Pericardium fibroblast (primary cell): Measurements from ENCODE around the gene GP2. TPM values are rescaled to one million over a fixed set of nuclear protein-coding genes. Genes with fewer than 3 reads are reported as not detected.

Source experiments
- total RNA-seq: library from RNA; depleted of rRNA; stranded (reverse); fragments of >200 nt; gene quantifications from 2 replicates; pipeline ENCODE4 v1.2.3, GENCODE V29; 2015

The GP2 gene
- total RNA-seq: not detected in 2 replicates

GRCh38 chr16:20327444-20328041 lies at the start of gene GP2:
Gene GP2 (minus strand): TSS chr16:20327513. CDS start chr16:20326431, 1,082 bp downstream.

GRCh38 chr16:20352615-20353014 lies 25.3 kb upstream of the GP2 start, which contains the start of gene UMOD:
Gene UMOD (minus strand): TSS chr16:20352715. CDS start chr16:20350737, 1,978 bp downstream.

Other genes with a start within 250 kb of the GP2 start
- gene UMOD, start 25.2 kb upstream of the GP2 start, total RNA-seq: not detected in 2 replicates
- gene PDILT, start 77.2 kb upstream of the GP2 start, total RNA-seq: not detected in 2 replicates
- 4.6 TPM in 1 of 2 replicates, not detected in the other for gene ACSM5, start 82.0 kb upstream of the GP2 start, total RNA-seq
- not detected in 2 replicates for gene ACSM2A, start 124.0 kb upstream of the GP2 start, total RNA-seq
- gene ACSM2B, start 248.9 kb upstream of the GP2 start, total RNA-seq: not detected in 2 replicates